Posterior vena cava (tissue), 2 donors: ENCODE results near the gene FGR. TPM values are rescaled to one million over a fixed set of nuclear protein-coding genes. Genes with fewer than 3 reads are reported as not detected.

Experiments used
- DNase-seq: peaks from one replicate; pipeline ENCODE4 v3.0.0-alpha.2; 2020; ENCODE audit warnings: low spot score
- intact Hi-C, 2 donors: fragments of 100-400 bp; cut with DNase I; formaldehyde crosslinking; loops; one replicate each; pipeline versions ENCODE4 v1.14.1 to v1.14.2; 2022 to 2023
- total RNA-seq, 2 donors: library from RNA; stranded (reverse); fragmentation: NEBNext Ultra II Directional; extraction: Animal tissue kit (Norgen Biotek cat#: 25700); gene quantifications; one replicate each; pipeline ENCODE4 v1.2.1, GENCODE V29; 2021
- donor health status: DM: yes; HTN: yes; CAD: no.
- donor health status: DM: yes; HTN: yes; CAD: no.

The FGR gene
- total RNA-seq, 2 donors from 2014 or later = 21.9 to 22.5 TPM

DNA sequence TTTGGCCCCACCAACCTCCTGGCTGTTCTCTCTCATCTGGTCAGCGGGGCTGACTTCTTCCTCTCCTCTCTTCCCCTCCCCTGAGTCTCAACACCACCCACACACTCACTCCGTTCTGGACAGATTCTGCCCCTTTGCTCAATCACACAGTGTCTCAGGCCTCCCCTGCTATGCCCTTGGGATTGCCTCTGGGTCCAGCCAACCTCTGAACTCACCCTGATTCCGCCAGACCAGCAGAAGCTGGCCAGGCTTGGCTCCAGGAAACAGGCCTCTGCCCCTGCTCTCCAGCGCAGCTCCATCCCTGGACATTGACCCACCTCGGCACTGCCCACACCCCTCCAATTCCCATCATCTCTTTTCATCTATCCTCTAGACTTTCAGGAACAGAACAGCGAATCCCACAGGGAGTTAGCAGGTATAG is 53.2 kb downstream of the FGR start:
- intact Hi-C loops = loop anchor here in 1 of 2 donors (5.0 kb wide), 1 partner anchor 1660 kb away; no protein-coding TSS in a partner anchor
- no peak for DNase-seq

DNA sequence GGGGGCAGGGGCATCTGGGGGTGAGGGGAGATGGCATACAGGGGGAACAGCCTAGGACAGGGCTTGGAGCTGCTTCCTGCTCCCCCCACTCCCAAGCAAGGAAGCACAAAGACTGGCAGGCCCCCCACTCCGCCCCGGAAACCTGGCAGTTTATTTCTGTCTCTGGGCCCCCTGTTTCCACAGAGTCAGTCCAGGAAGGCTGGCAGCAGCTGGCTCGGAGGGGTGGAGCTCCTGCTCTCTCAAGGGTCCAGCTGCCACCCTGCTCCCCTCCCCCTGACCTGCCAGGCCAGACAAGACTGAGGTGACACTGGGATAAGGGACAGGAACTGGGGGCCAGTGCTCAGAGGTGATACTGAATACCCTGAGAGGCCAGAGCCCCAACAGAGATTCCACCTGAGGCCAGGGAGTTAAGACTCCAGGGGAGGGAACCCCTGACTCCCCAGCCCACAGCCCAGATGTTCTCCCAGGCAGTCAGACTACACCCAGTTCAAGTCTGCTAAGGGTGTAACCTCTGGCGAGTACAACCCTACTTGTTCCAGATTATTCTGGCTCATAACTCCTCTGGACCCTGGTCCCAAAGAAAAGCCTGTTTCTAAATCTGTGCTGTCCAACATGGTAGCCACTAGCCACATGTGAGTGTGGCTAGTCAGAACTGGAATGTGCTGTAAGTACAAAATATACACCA is 57.3 kb downstream of the FGR start:
- intact Hi-C loops = no loop called here
- no peak for DNase-seq

GRCh38 chr1:27576806-27577227 is 58.2 kb downstream of the FGR start:
- intact Hi-C loops = no loop called here

GRCh38 chr1:27575840-27576331 is 59.1 kb downstream of the FGR start:
- intact Hi-C loops = no loop called here
- DNase-seq = peak; percentile 89

More at GRCh38 chr1:27576806-27577227, 58.2 kb downstream of the FGR start:
- no peak for DNase-seq

DNA sequence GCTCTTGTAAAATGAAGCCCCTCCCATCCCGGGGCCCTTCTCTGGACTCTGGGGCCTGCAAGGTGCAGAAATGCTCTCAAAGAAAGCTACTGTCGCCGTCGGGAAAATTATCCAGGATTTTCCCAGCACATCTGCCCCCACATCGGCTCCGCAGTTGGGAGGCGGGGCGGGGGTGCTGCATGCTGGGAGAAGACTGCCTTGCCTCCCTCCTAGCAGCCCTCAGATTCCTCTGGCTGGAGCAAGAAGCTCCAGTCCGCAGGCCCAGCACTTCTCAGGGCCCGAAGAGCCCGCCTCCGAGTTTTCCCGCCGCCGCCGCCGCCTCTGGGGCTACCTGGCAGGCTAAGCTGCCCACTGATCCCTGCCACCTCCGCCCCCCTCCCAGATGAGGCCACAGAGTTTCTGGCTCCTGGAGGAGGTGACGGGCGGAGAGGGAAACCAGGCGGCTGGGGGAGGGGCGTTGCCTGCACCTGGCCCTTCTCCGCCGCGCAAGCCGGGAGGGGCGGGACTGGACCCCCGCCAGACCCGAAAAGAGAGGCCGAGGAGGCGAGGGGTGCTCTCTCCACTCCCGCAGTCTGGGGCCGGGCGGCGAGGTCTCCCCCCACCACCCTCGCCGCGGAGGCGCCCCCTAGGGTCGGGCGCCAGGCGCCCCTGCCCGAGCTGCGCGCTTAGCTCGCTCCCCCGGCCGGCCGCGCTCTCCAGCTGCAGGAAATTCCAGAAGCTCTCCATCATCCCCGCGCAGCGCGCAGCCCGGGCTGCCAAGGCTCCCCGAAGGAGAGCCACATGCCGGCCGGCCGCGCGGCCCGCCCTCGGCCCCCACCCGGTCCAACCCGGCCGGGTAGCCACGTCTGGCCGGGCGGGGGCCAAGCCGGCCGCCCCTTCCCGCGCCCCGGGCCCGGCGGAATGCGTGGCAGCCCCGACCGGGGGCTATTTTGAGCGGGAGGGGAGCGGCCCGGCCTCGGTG is 59.8 kb downstream of the FGR start:
- peak; percentile 93 for DNase-seq
- intact Hi-C loops = no loop called here

GRCh38 chr1:27574001-27574781 is 60.8 kb downstream of the FGR start:
- intact Hi-C loops = no loop called here
- DNase-seq = no peak

- no peak for DNase-seq
- intact Hi-C loops = no loop called here
Observed at GRCh38 chr1:27572679-27573426, 62.1 kb downstream of the FGR start.

GRCh38 chr1:27572019-27572678 is 62.8 kb downstream of the FGR start:
- DNase-seq = no peak
- intact Hi-C loops = no loop called here

DNA sequence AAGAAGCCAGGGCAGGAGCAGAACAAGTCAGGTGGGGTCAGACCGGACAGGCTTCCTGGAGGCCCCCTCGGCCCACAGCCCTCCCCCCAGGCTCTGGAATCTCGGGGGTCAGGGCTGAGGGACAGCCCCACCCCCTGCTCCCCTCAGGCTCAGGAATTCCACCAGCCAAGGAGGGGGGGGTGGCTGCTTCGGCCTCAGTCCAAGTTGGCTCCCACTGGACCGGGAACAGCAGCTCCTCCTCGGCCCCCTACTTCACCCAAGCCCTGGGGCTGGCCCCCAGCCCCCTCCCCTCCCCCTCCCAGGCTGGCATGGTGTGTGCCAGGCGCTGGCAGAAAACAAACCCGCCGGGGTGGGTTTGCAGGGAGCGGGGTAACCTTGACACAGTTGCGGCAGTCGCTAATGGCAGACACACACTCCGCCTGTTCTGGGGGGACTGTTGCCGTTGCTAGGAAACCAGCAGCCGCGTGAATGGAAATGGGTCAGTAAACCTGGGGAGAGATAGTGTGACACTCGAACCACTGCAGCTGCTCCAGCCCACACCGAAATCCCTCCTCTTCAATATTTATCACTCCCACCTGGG is 63.5 kb downstream of the FGR start:
- DNase-seq = no peak
- intact Hi-C loops = no loop called here

GRCh38 chr1:27570784-27571183 is 64.2 kb downstream of the FGR start:
- DNase-seq = no peak
- intact Hi-C loops = no loop called here

DNA sequence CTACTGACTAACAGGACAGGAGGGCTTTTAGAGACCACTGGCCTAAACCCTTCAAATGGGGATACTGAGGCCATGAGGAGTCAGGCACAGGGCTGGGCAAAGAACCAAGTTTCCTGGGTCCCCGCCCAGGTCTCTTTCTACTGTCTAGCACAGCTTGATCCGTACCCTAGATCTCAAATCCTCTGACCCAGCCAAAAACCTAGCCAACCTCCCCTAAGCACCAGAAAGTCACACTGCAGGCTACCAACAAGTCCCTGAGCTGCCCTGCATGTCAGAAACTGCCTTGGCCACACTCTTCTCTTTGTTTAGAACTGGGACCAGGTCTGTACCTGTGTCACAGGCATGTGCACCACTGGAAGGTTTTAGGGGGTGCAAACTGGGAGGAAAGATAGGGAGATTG is 64.6 kb downstream of the FGR start:
- no peak for DNase-seq
- intact Hi-C loops = no loop called here

DNA sequence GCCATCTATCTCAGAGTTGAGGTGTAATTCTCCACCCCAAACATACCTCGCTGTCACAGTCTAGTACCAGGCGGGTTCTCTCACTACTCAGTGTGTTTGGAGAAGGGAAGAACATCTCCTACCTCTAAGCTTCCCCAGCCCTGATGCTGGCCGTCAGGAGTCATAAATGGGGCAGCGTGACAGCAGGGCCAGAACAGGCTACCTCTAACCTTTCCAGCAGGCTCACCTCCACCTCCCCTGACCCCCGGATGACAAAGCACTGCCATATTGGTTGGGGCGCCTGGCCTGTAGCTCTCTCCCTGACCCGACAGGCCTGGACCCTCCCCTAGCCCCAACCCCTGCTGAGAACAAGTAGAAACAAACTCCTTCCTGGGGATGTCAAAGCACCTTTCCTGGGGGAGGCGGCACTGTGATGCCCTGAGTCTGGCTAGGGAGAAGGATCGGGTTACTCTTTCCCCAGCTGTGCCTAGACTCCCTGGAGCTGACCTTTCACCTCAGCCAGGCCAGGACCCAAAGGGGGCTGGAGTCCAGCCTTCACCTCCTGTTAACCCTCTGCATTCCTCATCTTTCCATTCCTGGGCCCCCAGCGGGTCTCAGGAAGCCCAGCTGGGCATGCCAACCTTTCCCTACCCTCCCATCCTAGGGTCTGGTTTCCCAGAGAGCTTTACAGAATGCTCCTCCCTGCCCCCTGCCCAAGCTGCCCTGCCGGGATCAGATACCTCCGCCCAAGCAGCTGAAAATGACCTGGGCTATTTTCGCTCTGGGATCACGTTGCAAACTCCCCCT is 65.3 kb downstream of the FGR start:
- DNase-seq = no peak
- intact Hi-C loops = no loop called here

GRCh38 chr1:27569088-27569460 is 65.9 kb downstream of the FGR start:
- no peak for DNase-seq
- intact Hi-C loops = no loop called here

- peak; percentile 97 for DNase-seq
- intact Hi-C loops = no loop called here
Observed at GRCh38 chr1:27568300-27569087, 66.5 kb downstream of the FGR start.

- intact Hi-C loops = no loop called here
Observed at GRCh38 chr1:27567971-27568299, 67.0 kb downstream of the FGR start.

GRCh38 chr1:27567146-27567526 is 67.8 kb downstream of the FGR start:
- intact Hi-C loops = no loop called here
- no peak for DNase-seq

More at GRCh38 chr1:27567971-27568299, 67.0 kb downstream of the FGR start:
- no peak for DNase-seq
